Hepatocyte (in vitro differentiated cells): Measurements from ENCODE around the gene OR6N1.

ENCODE experiments used
- CTCF ChIP-seq: fragments of 200-600 bp; sonication (generic); IDR thresholded peaks from 2 replicates; pipeline ENCODE4 v1.5.1; 2016; ENCODE audit warnings: antibody characterized with exemption, mild to moderate bottlenecking; ENCODE audit not compliant: poor library complexity
- EZH2 ChIP-seq: fragments of 200-600 bp; sonication (generic); IDR thresholded peaks from 2 replicates; pipeline ENCODE4 v1.6.1; 2016; ENCODE audit warnings: antibody characterized with exemption, mild to moderate bottlenecking, borderline replicate concordance
- EZH2phosphoT487 ChIP-seq: fragments of 200-600 bp; sonication (generic); IDR thresholded peaks from one replicate; pipeline ENCODE4 v1.6.1; 2018; ENCODE audit warnings: antibody characterized with exemption, mild to moderate bottlenecking, low read depth, moderate library complexity; ENCODE audit not compliant: unreplicated experiment, severe bottlenecking

GRCh38 chr1:158801396-158801795 lies 29.4 kb upstream of the OR6N1 start:
- TF ChIP-seq CTCF, result no peak
- TF ChIP-seq EZH2phosphoT487, result no peak
- TF ChIP-seq EZH2, result no peak
